GM18498 (cell line): ENCODE measurements around the gene EXOC4.

Experiments used
- ATAC-seq: cut with Tn5 transposase; IDR thresholded peaks from one replicate; pipeline ENCODE4 v1.9.1; 2021; ENCODE audit warnings: mild to moderate bottlenecking, moderate library complexity; ENCODE audit not compliant: unreplicated experiment

EXOC4 gene

GRCh38 chr7:133696056-133696455 is 443.2 kb downstream of the EXOC4 start:
- no peak for ATAC-seq

- no peak for ATAC-seq
Observed at GRCh38 chr7:133697585-133697984, 444.7 kb downstream of the EXOC4 start.

GRCh38 chr7:133698127-133698526 is 445.2 kb downstream of the EXOC4 start:
- ATAC-seq: no peak

GRCh38 chr7:133699386-133699785 is 446.5 kb downstream of the EXOC4 start:
- ATAC-seq: no peak

- no peak for ATAC-seq
Observed at GRCh38 chr7:133702078-133702477, 449.2 kb downstream of the EXOC4 start.

- no peak for ATAC-seq
Observed at GRCh38 chr7:133702960-133703359, 450.1 kb downstream of the EXOC4 start.

GRCh38 chr7:133703547-133703946 is 450.7 kb downstream of the EXOC4 start:
- ATAC-seq: no peak

- no peak for ATAC-seq
Observed at GRCh38 chr7:133704453-133704852, 451.6 kb downstream of the EXOC4 start.

- no peak for ATAC-seq
Observed at GRCh38 chr7:133705596-133705995, 452.7 kb downstream of the EXOC4 start.

- ATAC-seq: no peak
Observed at GRCh38 chr7:133706016-133706415, 453.1 kb downstream of the EXOC4 start.

GRCh38 chr7:133709036-133709880 is 456.4 kb downstream of the EXOC4 start:
- ATAC-seq: no peak

- no peak for ATAC-seq
Observed at GRCh38 chr7:133712544-133712943, 459.7 kb downstream of the EXOC4 start.

GRCh38 chr7:133714654-133715053 is 461.8 kb downstream of the EXOC4 start:
- no peak for ATAC-seq

- ATAC-seq: no peak
Observed at GRCh38 chr7:133718131-133718530, 465.3 kb downstream of the EXOC4 start.

GRCh38 chr7:133723044-133723443 is 470.2 kb downstream of the EXOC4 start:
- no peak for ATAC-seq

GRCh38 chr7:133724148-133724547 is 471.3 kb downstream of the EXOC4 start:
- no peak for ATAC-seq

- ATAC-seq: no peak
Observed at GRCh38 chr7:133724694-133725093, 471.8 kb downstream of the EXOC4 start.

GRCh38 chr7:133727476-133728214 is 474.8 kb downstream of the EXOC4 start:
- ATAC-seq: no peak

GRCh38 chr7:133730360-133730759 is 477.5 kb downstream of the EXOC4 start:
- no peak for ATAC-seq

- no peak for ATAC-seq
Observed at GRCh38 chr7:133733401-133733800, 480.5 kb downstream of the EXOC4 start.

GRCh38 chr7:133735222-133735621 is 482.3 kb downstream of the EXOC4 start:
- no peak for ATAC-seq

- ATAC-seq: no peak
Observed at GRCh38 chr7:133739817-133740216, 486.9 kb downstream of the EXOC4 start.
